Thyroid gland (tissue), 4 donors: Measurements from ENCODE around the gene TOX3. TPM values are rescaled to one million over a fixed set of nuclear protein-coding genes. Genes with fewer than 3 reads are reported as not detected.

Source experiments
- DNase-seq, 2 donors: peaks; one replicate each; pipeline ENCODE4 v3.0.0-alpha.2; 2019
- H3K27ac ChIP-seq, 3 donors: fragments of 200-600 bp; sonication (generic); 1 replicate in 2 of 3; 2 replicates in 1 of 3; pipeline ENCODE4 v1.5.1; 2016 to 2019; ENCODE audit warnings: mild to moderate bottlenecking in 1 of 3, moderate library complexity in 1 of 3
- H3K27me3 ChIP-seq: fragments of 200-600 bp; sonication (generic); one replicate; pipeline ENCODE4 v1.5.1; 2019
- H3K36me3 ChIP-seq, 2 donors: fragments of 200-600 bp; sonication (generic); one replicate each; pipeline ENCODE4 v1.5.1; 2016 to 2019
- H3K4me1 ChIP-seq, 2 donors: fragments of 200-600 bp; sonication (generic); one replicate each; pipeline ENCODE4 v1.5.1; 2017 to 2019
- H3K4me3 ChIP-seq, 3 donors: fragments of 200-600 bp; sonication (generic); replicated peaks in 1 of 3; 1 replicate in 2 of 3; 2 replicates in 1 of 3; pipeline ENCODE4 v1.5.1; 2016; ENCODE audit warnings: mild to moderate bottlenecking in 1 of 3
- H3K9me3 ChIP-seq: fragments of 200-600 bp; sonication (generic); one replicate; pipeline ENCODE4 v1.5.1; 2017
- CTCF ChIP-seq, 6 experiments: fragments of 200-600 bp in 3 of 6; fragments of 450-650 bp in 3 of 6; sonication (generic) in 3 of 6; IDR thresholded peaks; one replicate each; pipeline ENCODE4 v1.5.1; 2016 to 2019; ENCODE audit warnings: antibody characterized with exemption in 6 of 6, mild to moderate bottlenecking in 2 of 6, inconsistent platforms in 1 of 6, moderate library complexity in 1 of 6
- POLR2A ChIP-seq, 2 donors: fragments of 450-650 bp; IDR thresholded peaks; one replicate each; pipeline ENCODE4 v1.6.1; 2017; ENCODE audit warnings: antibody characterized with exemption in 2 of 2, mild to moderate bottlenecking in 2 of 2, moderate library complexity in 1 of 2
- WGBS, 2 donors: methylation state at CpG; one replicate each; pipeline ENCODE4 v1.1.5; 2017; 5-methylcytosine and 5-hydroxymethylcytosine counted together
- intact Hi-C: fragments of 100-400 bp; cut with DNase I; formaldehyde crosslinking; loops from one replicate; pipeline ENCODE4 v1.15.1; 2023
- total RNA-seq, 4 donors: library from RNA; depleted of rRNA; stranded (reverse); fragments of >200 nt; gene quantifications; one replicate each; pipeline ENCODE4 v1.2.3, GENCODE V29; 2016

The TOX3 gene
- total RNA-seq, 4 donors from 2014 or later = not detected

GRCh38 chr16:52462816-52463215, 84.1 kb downstream of the TOX3 start:
- no peak overlapping the region for H3K27ac ChIP-seq
- H3K9me3 ChIP-seq = no peaks in the 10 kb centered on the region
- no peak for DNase-seq
- H3K36me3 ChIP-seq = no peaks in the 10 kb centered on the region
- no peaks in the 10 kb centered on the region for H3K4me1 ChIP-seq
- H3K27me3 ChIP-seq = no peaks in the 10 kb centered on the region
- no peak overlapping the region for H3K4me3 ChIP-seq
- TF ChIP-seq POLR2A (IDR thresholded peaks at IDR 0.05) = no peak
- no peak for TF ChIP-seq CTCF (IDR thresholded peaks at IDR 0.05)
- intact Hi-C loops = no loop called here

- intact Hi-C loops = no loop called here
- Histone ChIP-seq H3K9me3 (no peaks in the 10 kb centered on the region), H3K36me3 (no peaks in the 10 kb centered on the region), H3K4me3 (no peak overlapping the region), H3K27me3 (no peaks in the 10 kb centered on the region), H3K27ac (no peak overlapping the region), H3K4me1 (no peaks in the 10 kb centered on the region)
- DNase-seq = no peak
- 34 to 49% methylated on average over 1 of the region's 1 CpG for WGBS, 2 donors
- TF ChIP-seq CTCF (IDR thresholded peaks at IDR 0.05) (no peak), POLR2A (IDR thresholded peaks at IDR 0.05) (no peak)
Measured at GRCh38 chr16:52460639-52461178, 86.2 kb downstream of the TOX3 start.

GRCh38 chr16:52456368-52456767, 90.6 kb downstream of the TOX3 start:
- Histone ChIP-seq H3K9me3 (no peaks in the 10 kb centered on the region), H3K27me3 (no peaks in the 10 kb centered on the region), H3K36me3 (no peaks in the 10 kb centered on the region), H3K4me1 (no peaks in the 10 kb centered on the region), H3K27ac (no peak overlapping the region), H3K4me3 (no peak overlapping the region)
- WGBS, 2 donors = 79 to 91% methylated on average over 3 of the region's 3 CpGs
- intact Hi-C loops = no loop called here
- TF ChIP-seq POLR2A (IDR thresholded peaks at IDR 0.05) (no peak), CTCF (IDR thresholded peaks at IDR 0.05) (no peak)
- no peak for DNase-seq

GRCh38 chr16:52455549-52456277, 91.2 kb downstream of the TOX3 start:
- no peak for DNase-seq
- Histone ChIP-seq H3K4me3 (no peak overlapping the region), H3K36me3 (no peaks in the 10 kb centered on the region), H3K4me1 (no peaks in the 10 kb centered on the region), H3K27ac (no peak overlapping the region), H3K9me3 (no peaks in the 10 kb centered on the region), H3K27me3 (no peaks in the 10 kb centered on the region)
- TF ChIP-seq POLR2A (IDR thresholded peaks at IDR 0.05) = no peak
- TF ChIP-seq CTCF (IDR thresholded peaks at IDR 0.05) = no peak
- intact Hi-C loops = no loop called here
- WGBS, 2 donors = 91% methylated on average over 3 of the region's 3 CpGs

GRCh38 chr16:52453644-52454043, 93.3 kb downstream of the TOX3 start:
- no peak for DNase-seq
- intact Hi-C loops = no loop called here
- TF ChIP-seq CTCF (IDR thresholded peaks at IDR 0.05) (no peak), POLR2A (IDR thresholded peaks at IDR 0.05) (no peak)
- H3K27ac ChIP-seq = no peak overlapping the region
- no peaks in the 10 kb centered on the region for H3K36me3 ChIP-seq
- H3K9me3 ChIP-seq = no peaks in the 10 kb centered on the region
- no peaks in the 10 kb centered on the region for H3K27me3 ChIP-seq
- 79 to 82% methylated on average over 1 of the region's 1 CpG for WGBS, 2 donors
- no peaks in the 10 kb centered on the region for H3K4me1 ChIP-seq
- H3K4me3 ChIP-seq = no peak overlapping the region
